MV-4-11 (cell line): Measurements from ENCODE around the gene SLC39A11.

ENCODE experiments used
- DNase-seq: peaks from one replicate; lab custom pipeline; 2025; lab: John Stamatoyannopoulos, UW

The SLC39A11 gene

GRCh38 chr17:72616447-72616846 lies 476.0 kb downstream of the SLC39A11 start:
- no peak for DNase-seq

- no peak for DNase-seq
Observed at GRCh38 chr17:72615627-72615991, 476.9 kb downstream of the SLC39A11 start.

- no peak for DNase-seq
Observed at GRCh38 chr17:72614871-72615626, 477.4 kb downstream of the SLC39A11 start.

- DNase-seq = no peak
Observed at GRCh38 chr17:72614476-72614870, 478.0 kb downstream of the SLC39A11 start.

- peak; percentile 93 for DNase-seq
Observed at GRCh38 chr17:72613806-72614292, 478.6 kb downstream of the SLC39A11 start.

GRCh38 chr17:72613396-72613795 lies 479.1 kb downstream of the SLC39A11 start:
- peak; percentile 61 for DNase-seq

- no peak for DNase-seq
Observed at GRCh38 chr17:72611172-72611571, 481.3 kb downstream of the SLC39A11 start.

- no peak for DNase-seq
Observed at GRCh38 chr17:72609501-72609900, 483.0 kb downstream of the SLC39A11 start.

- no peak for DNase-seq
Observed at GRCh38 chr17:72608436-72608835, 484.1 kb downstream of the SLC39A11 start.

- DNase-seq = no peak
Observed at GRCh38 chr17:72606656-72607055, 485.8 kb downstream of the SLC39A11 start.

GRCh38 chr17:72605543-72605942 lies 486.9 kb downstream of the SLC39A11 start:
- DNase-seq = no peak

- no peak for DNase-seq
Observed at GRCh38 chr17:72604518-72604917, 488.0 kb downstream of the SLC39A11 start.

- DNase-seq = no peak
Observed at GRCh38 chr17:72603420-72604242, 488.9 kb downstream of the SLC39A11 start.

GRCh38 chr17:72602517-72603419 lies 489.7 kb downstream of the SLC39A11 start:
- DNase-seq = peak; percentile 55

GRCh38 chr17:72600934-72601333 lies 491.6 kb downstream of the SLC39A11 start:
- no peak for DNase-seq

- DNase-seq = no peak
Observed at GRCh38 chr17:72599891-72600290, 492.6 kb downstream of the SLC39A11 start.

GRCh38 chr17:72598695-72599094 lies 493.8 kb downstream of the SLC39A11 start:
- no peak for DNase-seq

- DNase-seq = no peak
Observed at GRCh38 chr17:72597354-72598087, 495.0 kb downstream of the SLC39A11 start.
